Measurements from ENCODE around the gene HS3ST2.

- no peak for TF ChIP-seq POLR2A (IDR thresholded peaks at IDR 0.05)
- TF ChIP-seq, protein P1, sequence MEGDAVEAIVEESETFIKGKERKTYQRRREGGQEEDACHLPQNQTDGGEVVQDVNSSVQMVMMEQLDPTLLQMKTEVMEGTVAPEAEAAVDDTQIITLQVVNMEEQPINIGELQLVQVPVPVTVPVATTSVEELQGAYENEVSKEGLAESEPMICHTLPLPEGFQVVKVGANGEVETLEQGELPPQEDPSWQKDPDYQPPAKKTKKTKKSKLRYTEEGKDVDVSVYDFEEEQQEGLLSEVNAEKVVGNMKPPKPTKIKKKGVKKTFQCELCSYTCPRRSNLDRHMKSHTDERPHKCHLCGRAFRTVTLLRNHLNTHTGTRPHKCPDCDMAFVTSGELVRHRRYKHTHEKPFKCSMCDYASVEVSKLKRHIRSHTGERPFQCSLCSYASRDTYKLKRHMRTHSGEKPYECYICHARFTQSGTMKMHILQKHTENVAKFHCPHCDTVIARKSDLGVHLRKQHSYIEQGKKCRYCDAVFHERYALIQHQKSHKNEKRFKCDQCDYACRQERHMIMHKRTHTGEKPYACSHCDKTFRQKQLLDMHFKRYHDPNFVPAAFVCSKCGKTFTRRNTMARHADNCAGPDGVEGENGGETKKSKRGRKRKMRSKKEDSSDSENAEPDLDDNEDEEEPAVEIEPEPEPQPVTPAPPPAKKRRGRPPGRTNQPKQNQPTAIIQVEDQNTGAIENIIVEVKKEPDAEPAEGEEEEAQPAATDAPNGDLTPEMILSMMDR (IDR thresholded peaks at IDR 0.05): no peak
Measured at GRCh38 chr16:22929461-22929860, 115.5 kb downstream of the HS3ST2 start.

All from body of pancreas (tissue), 4 donors.